Thoracic aorta (tissue), 2 donors: ENCODE results near the gene CELA2A. TPM values are rescaled to one million over a fixed set of nuclear protein-coding genes. Genes with fewer than 3 reads are reported as not detected.
"Not testable (repeated sequence)": the region's sequence is repeated elsewhere in the genome, so short reads cannot be mapped to it uniquely, and the experiment has no call there.

Source experiments
- ATAC-seq: fragments of 150-250 bp; one replicate; pipeline ENCODE4 v1.8.0; 2017; ENCODE audit warnings: low read depth; ENCODE audit not compliant: insufficient number of reproducible peaks, low FRiP score
- DNase-seq: peaks from one replicate; pipeline ENCODE4 v3.0.0-alpha.2; 2020; ENCODE audit warnings: low spot score
- H3K27ac ChIP-seq, 2 donors: fragments of 200-600 bp; sonication (generic); 1 replicate in 1 of 2; 2 replicates in 1 of 2; pipeline ENCODE4 v1.5.1; 2016; ENCODE audit warnings: mild to moderate bottlenecking in 2 of 2, moderate library complexity in 2 of 2
- H3K27me3 ChIP-seq: fragments of 200-600 bp; sonication (generic); replicated peaks from 2 replicates; pipeline ENCODE4 v1.6.0; 2016; ENCODE audit warnings: mild to moderate bottlenecking; ENCODE audit not compliant: insufficient read depth
- H3K36me3 ChIP-seq: fragments of 200-600 bp; sonication (generic); one replicate; pipeline ENCODE4 v1.5.1; 2016
- H3K4me1 ChIP-seq, 2 donors: fragments of 200-600 bp; sonication (generic); 1 replicate in 1 of 2; 2 replicates in 1 of 2; pipeline versions ENCODE4 v1.5.1 to v1.6.0; 2016; ENCODE audit warnings: low read depth in 2 of 2, mild to moderate bottlenecking in 1 of 2; ENCODE audit not compliant: control insufficient read depth in 1 of 2
- H3K4me3 ChIP-seq: fragments of 200-600 bp; sonication (generic); 2 replicates; pipeline ENCODE4 v1.5.1; 2016; ENCODE audit warnings: mild to moderate bottlenecking
- H3K9me3 ChIP-seq: fragments of 200-600 bp; sonication (generic); 2 replicates; pipeline ENCODE4 v1.5.1; 2016
- total RNA-seq, 2 donors: library from RNA; depleted of rRNA; stranded (reverse); fragments of >200 nt; gene quantifications; one replicate each; pipeline versions ENCODE4 v1.1.0 to v1.2.3, GENCODE V29; 2016
- TF ChIP-seq, protein P1 (sequence below): fragments of 200-600 bp; sonication (generic); IDR thresholded peaks from one replicate; pipeline ENCODE4 v1.5.1; 2019; ENCODE audit warnings: antibody characterized with exemption

The CELA2A gene
- total RNA-seq, 2 donors from 2014 or later = not detected

DNA sequence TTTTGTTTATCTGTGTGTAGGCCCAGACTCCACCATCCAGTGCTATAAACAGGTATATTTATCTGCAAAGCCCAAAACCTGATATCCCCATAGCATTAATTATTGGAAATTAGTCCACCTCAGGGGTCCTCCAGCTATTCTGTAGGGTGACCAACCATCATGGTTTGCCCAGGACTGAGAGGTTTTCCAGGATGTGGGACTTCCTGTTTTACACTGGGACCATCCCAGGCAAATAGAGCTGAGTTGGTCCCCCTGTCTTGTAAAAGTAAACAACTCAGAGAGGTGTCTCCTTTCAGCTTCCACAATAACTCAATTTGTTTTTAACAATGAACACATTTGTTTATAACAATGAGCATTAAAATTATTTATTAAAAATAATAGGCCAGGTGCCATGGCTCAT is 11.6 kb downstream of the CELA2A start:
- ATAC-seq = no peak
- TF ChIP-seq, protein P1, sequence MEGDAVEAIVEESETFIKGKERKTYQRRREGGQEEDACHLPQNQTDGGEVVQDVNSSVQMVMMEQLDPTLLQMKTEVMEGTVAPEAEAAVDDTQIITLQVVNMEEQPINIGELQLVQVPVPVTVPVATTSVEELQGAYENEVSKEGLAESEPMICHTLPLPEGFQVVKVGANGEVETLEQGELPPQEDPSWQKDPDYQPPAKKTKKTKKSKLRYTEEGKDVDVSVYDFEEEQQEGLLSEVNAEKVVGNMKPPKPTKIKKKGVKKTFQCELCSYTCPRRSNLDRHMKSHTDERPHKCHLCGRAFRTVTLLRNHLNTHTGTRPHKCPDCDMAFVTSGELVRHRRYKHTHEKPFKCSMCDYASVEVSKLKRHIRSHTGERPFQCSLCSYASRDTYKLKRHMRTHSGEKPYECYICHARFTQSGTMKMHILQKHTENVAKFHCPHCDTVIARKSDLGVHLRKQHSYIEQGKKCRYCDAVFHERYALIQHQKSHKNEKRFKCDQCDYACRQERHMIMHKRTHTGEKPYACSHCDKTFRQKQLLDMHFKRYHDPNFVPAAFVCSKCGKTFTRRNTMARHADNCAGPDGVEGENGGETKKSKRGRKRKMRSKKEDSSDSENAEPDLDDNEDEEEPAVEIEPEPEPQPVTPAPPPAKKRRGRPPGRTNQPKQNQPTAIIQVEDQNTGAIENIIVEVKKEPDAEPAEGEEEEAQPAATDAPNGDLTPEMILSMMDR = no peak
- DNase-seq = no peak
- Histone ChIP-seq H3K4me3 (no peak overlapping the region), H3K9me3 (no peaks in the 10 kb centered on the region), H3K4me1 (no peaks in the 10 kb centered on the region), H3K27me3 (no peaks in the 10 kb centered on the region), H3K27ac (no peak overlapping the region), H3K36me3 (no peaks in the 10 kb centered on the region)

DNA sequence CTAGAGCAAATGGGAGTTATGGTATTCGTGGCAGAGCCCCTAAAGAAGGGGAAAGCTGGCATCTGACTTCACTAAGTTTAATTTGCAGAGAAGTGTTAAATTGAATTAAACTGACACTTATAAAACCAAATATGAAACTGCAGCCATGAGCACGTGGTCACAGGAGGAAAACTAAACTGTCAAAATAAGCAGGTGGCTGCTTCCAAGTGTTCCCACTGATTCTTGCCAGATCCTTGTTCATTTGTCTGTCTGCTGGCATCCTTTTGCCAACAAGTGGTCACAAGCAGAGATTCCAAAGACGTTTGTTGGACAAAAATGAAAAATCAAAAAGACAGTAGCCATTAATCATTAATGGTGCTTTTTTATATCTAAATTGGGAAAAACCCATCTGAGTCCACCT is 12.8 kb downstream of the CELA2A start:
- no peak for DNase-seq
- no peak for ATAC-seq
- H3K4me3 ChIP-seq = no peak overlapping the region
- no peaks in the 10 kb centered on the region for H3K36me3 ChIP-seq
- no peaks in the 10 kb centered on the region for H3K27me3 ChIP-seq
- H3K9me3 ChIP-seq = no peaks in the 10 kb centered on the region
- H3K27ac ChIP-seq = no peak overlapping the region
- TF ChIP-seq, protein P1 = no peak
- H3K4me1 ChIP-seq = no peaks in the 10 kb centered on the region

DNA sequence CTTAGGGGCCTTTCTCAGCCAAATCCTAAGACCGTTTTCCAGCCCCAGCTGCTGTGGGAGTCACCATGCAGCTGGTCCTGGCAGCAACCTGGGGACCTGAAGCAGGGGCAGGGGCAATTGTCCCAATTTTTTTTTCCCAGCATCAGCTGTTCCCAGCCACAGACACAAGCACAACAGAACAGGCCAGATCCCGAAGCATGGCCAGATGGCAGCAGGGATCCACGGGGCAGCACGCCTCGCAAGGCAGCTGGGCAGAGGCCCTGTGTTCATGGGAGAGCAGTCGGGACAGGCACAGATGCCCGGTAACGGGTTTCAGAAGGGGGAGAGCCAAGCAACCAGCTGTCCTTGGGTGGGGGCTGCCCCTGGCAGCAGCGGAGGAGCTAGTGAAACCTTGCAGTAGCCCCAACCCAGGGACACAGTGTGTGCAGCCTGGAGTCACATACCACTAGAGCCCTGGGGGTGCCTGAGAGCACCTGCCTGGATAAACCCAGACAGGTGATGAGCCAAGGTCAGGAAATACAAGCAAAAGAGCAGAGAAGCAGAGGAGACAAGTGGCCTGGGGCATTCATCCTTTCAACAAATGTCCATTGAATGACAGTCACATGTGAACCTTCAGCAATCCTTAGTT is 13.4 kb downstream of the CELA2A start:
- H3K9me3 ChIP-seq, H3K4me3 ChIP-seq, DNase-seq, H3K27ac ChIP-seq, H3K4me1 ChIP-seq, H3K36me3 ChIP-seq, ATAC-seq, H3K27me3 ChIP-seq: not testable (repeated sequence)

DNA sequence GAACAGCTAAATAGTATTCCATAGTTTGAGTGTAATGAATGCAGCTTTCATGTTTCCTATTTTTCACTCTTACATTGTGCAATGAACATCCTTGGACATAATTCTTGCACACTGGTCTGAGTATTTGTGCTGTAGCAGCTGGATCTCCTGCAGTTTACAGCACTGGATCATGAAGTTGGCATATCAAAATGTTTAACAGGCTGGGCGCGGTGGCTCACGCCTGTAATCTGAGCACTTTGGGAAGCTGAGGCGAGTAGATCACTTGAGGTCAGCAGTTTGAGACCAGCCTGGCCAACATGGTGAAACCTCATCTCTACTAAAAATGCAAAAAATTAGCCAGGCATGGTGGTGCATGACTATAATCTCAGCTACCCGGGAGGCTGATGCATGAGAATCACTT is 14.5 kb downstream of the CELA2A start:
- H3K36me3 ChIP-seq, H3K4me1 ChIP-seq, H3K9me3 ChIP-seq, H3K27ac ChIP-seq, ATAC-seq, DNase-seq, H3K4me3 ChIP-seq, H3K27me3 ChIP-seq: not testable (repeated sequence)

DNA sequence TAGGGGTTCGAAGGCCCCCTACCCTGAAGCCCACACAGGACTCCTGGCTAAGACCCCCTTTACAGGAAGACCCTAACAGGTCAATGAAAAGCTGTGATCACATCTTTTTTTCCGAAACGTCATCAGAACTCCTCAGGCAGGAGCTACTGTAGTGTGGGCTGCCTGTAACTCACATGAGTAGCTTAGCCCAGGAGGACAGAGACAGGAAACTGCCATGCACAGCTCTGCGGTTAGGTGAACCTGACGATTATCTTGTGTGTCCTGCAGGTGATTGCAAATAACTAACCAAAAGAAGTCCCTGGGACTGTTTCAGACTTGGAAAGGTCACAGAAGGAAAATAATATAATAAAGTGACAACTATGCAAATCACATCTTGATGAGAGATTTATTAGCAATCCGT is 15.2 kb downstream of the CELA2A start:
- not testable (repeated sequence) for DNase-seq, ATAC-seq, H3K27ac ChIP-seq, H3K36me3 ChIP-seq, H3K9me3 ChIP-seq, H3K27me3 ChIP-seq, H3K4me1 ChIP-seq, H3K4me3 ChIP-seq

DNA sequence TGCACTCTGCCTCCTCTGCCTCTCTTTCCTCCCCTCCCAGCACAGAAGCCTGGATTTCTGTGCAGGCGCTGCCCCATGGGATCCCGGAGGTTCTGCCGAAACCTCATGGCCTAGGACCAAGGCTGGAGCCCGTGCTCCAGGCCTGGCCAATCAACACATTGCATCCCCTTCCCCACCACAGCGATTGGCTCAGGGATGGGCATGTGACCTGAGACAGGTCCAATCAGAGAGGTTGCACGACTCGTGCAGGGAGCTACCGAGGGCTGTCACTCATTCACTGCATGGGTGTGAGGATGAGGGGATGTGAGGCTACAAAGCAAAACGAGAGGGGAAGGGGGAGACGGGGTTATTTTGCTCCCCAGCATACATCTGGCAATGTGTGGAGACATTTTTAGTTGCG is 16.1 kb downstream of the CELA2A start:
- ATAC-seq = no peak
- TF ChIP-seq, protein P1 = no peak

DNA sequence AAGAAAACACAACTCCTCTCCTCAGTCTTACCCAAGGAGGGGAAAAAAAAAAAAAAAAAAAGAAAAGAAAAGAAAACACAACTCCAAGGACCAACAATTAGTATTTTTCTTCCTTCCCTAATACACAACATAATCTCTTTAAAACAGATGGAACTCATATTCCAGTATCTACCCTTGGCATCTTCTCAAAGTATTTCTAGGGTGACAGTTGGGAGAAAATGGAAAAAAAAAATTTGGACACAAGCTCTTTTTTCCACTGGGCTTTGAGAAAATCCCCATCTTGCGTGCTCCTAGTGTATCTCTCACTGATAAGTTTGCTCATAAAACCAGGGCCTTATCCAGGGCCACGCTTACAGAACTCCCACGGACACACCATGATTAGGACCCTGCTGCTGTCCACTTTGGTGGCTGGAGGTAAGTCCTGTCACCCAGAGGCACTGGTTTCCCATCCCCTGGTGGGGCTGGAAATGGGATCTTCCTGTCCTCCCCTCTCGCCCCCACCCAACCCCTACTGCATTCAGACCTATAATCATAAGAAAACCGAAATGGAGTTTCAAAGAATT is 19.3 kb downstream of the CELA2A start, which contains the start of gene CELA2B:
TSS of gene CELA2B (plus strand) at position 353 of the 563 bp plus-strand sequence. CDS start at position 375, 22 bp downstream.
- Histone ChIP-seq H3K9me3 (no peaks in the 10 kb centered on the region), H3K36me3 (no peaks in the 10 kb centered on the region), H3K4me3 (no peak within 1 kb of the TSS), H3K27ac (no peak within 1 kb of the TSS), H3K4me1 (no peaks in the 10 kb centered on the region), H3K27me3 (no peaks in the 10 kb centered on the region)
- TF ChIP-seq, protein P1 = no peak
- ATAC-seq = no peak
- no peak for DNase-seq

More for the DNA sequence above, 16.1 kb downstream of the CELA2A start:
- no peak for DNase-seq
- Histone ChIP-seq H3K27ac (no peak overlapping the region), H3K9me3 (no peaks in the 10 kb centered on the region), H3K4me1 (no peaks in the 10 kb centered on the region), H3K4me3 (no peak overlapping the region), H3K27me3 (no peaks in the 10 kb centered on the region), H3K36me3 (no peaks in the 10 kb centered on the region)
